T-helper 1 cell treated with Interleukin-12 subunit alpha and Interleukin-12 subunit beta and Interleukin-4 antibody, amounts not matched to agents 30 μg/mL and 1 μg/mL, for 36 hours (primary cell): ENCODE measurements around the gene P3R3URF.
A peak's percentile ranks its signal among the peaks of the same experiment; 100 is the strongest.

Source experiments
- H3K27ac Mint-ChIP-seq: one replicate; pipeline ENCODE4 v1.8.0; 2021; ENCODE audit warnings: mild to moderate bottlenecking, mixed read lengths
- H3K27me3 Mint-ChIP-seq: one replicate; pipeline ENCODE4 v1.8.0; 2021; ENCODE audit warnings: low read depth, mixed read lengths
- H3K36me3 Mint-ChIP-seq: one replicate; pipeline ENCODE4 v1.8.0; 2021; ENCODE audit warnings: low read depth, mixed read lengths
- H3K4me1 Mint-ChIP-seq: one replicate; pipeline ENCODE4 v1.8.0; 2021; ENCODE audit warnings: low read depth, mixed read lengths
- H3K4me3 Mint-ChIP-seq: one replicate; pipeline ENCODE4 v1.8.0; 2021; ENCODE audit warnings: mild to moderate bottlenecking, moderate library complexity, mixed read lengths
- H3K9me3 Mint-ChIP-seq: one replicate; pipeline ENCODE4 v1.8.0; 2021; ENCODE audit warnings: mixed read lengths

P3R3URF gene

GRCh38 chr1:46136711-46137110 lies 39.6 kb downstream of the P3R3URF start:
- no peaks in the 10 kb centered on the region for H3K9me3 Mint-ChIP-seq
- no peak overlapping the region for H3K27ac Mint-ChIP-seq
- peaks cover 50% of the 10 kb centered on the region for H3K27me3 Mint-ChIP-seq
- H3K4me1 Mint-ChIP-seq, result peaks cover 14% of the 10 kb centered on the region
- H3K36me3 Mint-ChIP-seq, result peaks cover 2% of the 10 kb centered on the region
- no peak overlapping the region for H3K4me3 Mint-ChIP-seq

GRCh38 chr1:46134660-46135331 lies 41.5 kb downstream of the P3R3URF start:
- Mint-ChIP-seq H3K4me1 (peaks cover 19% of the 10 kb centered on the region), H3K4me3 (no peak overlapping the region), H3K36me3 (peaks cover 2% of the 10 kb centered on the region), H3K9me3 (no peaks in the 10 kb centered on the region), H3K27ac (no peak overlapping the region), H3K27me3 (peaks cover 70% of the 10 kb centered on the region)

- Mint-ChIP-seq H3K9me3 (no peaks in the 10 kb centered on the region), H3K36me3 (peaks cover 2% of the 10 kb centered on the region), H3K27me3 (peaks cover 79% of the 10 kb centered on the region), H3K4me1 (peaks cover 19% of the 10 kb centered on the region), H3K27ac (no peak overlapping the region), H3K4me3 (peak overlapping the region; percentile 100)
These were observed 42.4 kb downstream of the P3R3URF start for GRCh38 chr1:46133781-46134350.

DNA sequence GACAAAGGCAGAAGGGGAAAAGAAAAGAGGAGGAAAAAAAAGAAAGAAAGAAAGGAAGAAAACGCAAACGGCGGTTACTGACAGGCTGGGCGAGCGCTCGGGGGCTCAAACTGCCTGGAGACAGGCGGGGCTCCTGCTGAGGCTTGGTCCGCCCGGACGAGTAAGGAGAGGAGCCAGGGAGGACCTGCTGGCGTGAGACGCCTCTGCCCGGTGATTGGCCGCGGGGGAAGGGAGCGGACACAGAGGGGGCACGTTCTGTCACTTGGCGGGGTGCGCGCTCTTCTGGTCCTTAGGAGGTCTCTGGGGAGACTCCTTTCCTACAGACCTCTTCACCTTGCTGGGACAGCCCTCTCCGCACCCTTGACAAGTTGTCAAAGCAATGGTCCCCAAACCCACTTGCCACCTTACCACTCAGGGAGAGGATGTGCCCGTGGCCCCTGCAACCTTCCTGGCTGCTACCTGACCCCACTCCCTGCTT lies 43.1 kb downstream of the P3R3URF start:
- Mint-ChIP-seq H3K4me3 (peak overlapping the region; percentile 100), H3K4me1 (peaks cover 19% of the 10 kb centered on the region), H3K27me3 (peaks cover 80% of the 10 kb centered on the region), H3K36me3 (peaks cover 2% of the 10 kb centered on the region), H3K27ac (peak overlapping the region; percentile 99), H3K9me3 (no peaks in the 10 kb centered on the region)

DNA sequence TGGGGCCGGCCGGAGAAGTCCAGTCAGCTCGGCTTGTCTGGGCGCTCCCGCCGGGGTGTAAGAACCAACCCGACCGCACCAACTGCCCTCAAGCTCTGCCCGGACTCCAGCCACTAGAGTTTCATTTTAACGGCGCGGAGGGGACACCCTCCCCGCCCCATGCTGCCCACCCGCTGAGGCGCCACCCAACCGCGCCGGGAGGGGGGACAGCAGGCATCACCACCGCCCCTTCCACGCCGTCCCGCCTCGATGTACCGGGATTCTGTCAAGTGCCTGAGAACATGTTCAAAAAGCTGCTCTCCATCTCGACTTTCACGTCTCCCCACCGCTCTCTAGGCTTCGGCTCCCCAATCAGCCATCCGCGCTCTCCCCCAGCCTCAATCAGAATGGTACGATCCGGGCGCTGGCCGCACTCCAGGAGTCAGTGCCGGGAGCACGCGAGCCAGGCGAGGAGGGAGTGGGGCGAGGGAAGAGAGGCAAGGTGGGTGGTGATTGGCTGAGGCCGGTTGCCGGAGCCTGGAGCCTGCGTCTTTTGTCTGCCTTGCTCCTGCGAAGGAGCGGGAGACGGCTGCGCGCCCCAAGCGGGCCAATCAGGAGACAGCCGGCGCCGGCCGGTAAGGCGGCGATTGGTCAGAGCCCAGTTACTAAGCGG lies 43.6 kb downstream of the P3R3URF start, which contains the start of gene PIK3R3:
Gene PIK3R3 (minus strand): TSS at position 101 of the 652 bp plus-strand sequence. CDS start 677 bp downstream, outside the sequence.
- peaks cover 85% of the 10 kb centered on the region for H3K27me3 Mint-ChIP-seq
- H3K27ac Mint-ChIP-seq, result peak within 1 kb of the TSS; percentile 99
- peaks cover 19% of the 10 kb centered on the region for H3K4me1 Mint-ChIP-seq
- H3K4me3 Mint-ChIP-seq, result peak within 1 kb of the TSS; percentile 100
- peaks cover 2% of the 10 kb centered on the region for H3K36me3 Mint-ChIP-seq
- H3K9me3 Mint-ChIP-seq, result no peaks in the 10 kb centered on the region

GRCh38 chr1:46131712-46132528 lies 44.4 kb downstream of the P3R3URF start:
- Mint-ChIP-seq H3K4me3 (peak overlapping the region; percentile 100), H3K36me3 (peaks cover 2% of the 10 kb centered on the region), H3K27me3 (peaks cover 81% of the 10 kb centered on the region), H3K4me1 (peaks cover 19% of the 10 kb centered on the region), H3K9me3 (no peaks in the 10 kb centered on the region), H3K27ac (peak overlapping the region; percentile 79)

GRCh38 chr1:46131093-46131492 lies 45.2 kb downstream of the P3R3URF start:
- Mint-ChIP-seq H3K4me1 (peaks cover 19% of the 10 kb centered on the region), H3K36me3 (peaks cover 2% of the 10 kb centered on the region), H3K9me3 (no peaks in the 10 kb centered on the region), H3K27ac (no peak overlapping the region), H3K27me3 (peaks cover 73% of the 10 kb centered on the region), H3K4me3 (peak overlapping the region; percentile 100)

- peaks cover 71% of the 10 kb centered on the region for H3K27me3 Mint-ChIP-seq
- H3K9me3 Mint-ChIP-seq, result no peaks in the 10 kb centered on the region
- H3K36me3 Mint-ChIP-seq, result peaks cover 2% of the 10 kb centered on the region
- H3K4me3 Mint-ChIP-seq, result no peak overlapping the region
- no peak overlapping the region for H3K27ac Mint-ChIP-seq
- H3K4me1 Mint-ChIP-seq, result peaks cover 19% of the 10 kb centered on the region
These were observed 45.7 kb downstream of the P3R3URF start for GRCh38 chr1:46130606-46131005.

- no peaks in the 10 kb centered on the region for H3K9me3 Mint-ChIP-seq
- peaks cover 2% of the 10 kb centered on the region for H3K36me3 Mint-ChIP-seq
- H3K27me3 Mint-ChIP-seq, result peaks cover 66% of the 10 kb centered on the region
- peaks cover 19% of the 10 kb centered on the region for H3K4me1 Mint-ChIP-seq
- no peak overlapping the region for H3K4me3 Mint-ChIP-seq
- H3K27ac Mint-ChIP-seq, result no peak overlapping the region
These were observed 46.2 kb downstream of the P3R3URF start for GRCh38 chr1:46130121-46130520.

DNA sequence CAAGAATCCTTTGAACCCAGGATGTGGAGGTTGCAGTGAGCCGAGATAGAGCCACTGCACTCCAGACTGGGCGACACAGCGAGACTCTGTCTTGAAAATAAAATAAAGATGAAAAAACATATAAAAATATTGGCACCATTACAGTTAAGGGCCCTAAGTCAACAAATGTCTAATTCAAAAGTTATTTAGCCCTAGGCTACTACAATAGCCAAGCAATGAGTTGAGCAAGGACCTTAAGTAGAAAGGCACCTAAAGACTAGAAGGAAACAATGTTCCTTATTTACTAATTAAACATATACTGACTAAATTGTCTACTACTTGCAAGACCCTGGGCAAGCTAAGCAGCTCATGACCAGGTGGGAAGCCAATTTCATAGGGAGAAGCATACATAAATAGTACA lies 47.9 kb downstream of the P3R3URF start:
- peaks cover 2% of the 10 kb centered on the region for H3K36me3 Mint-ChIP-seq
- H3K4me3 Mint-ChIP-seq, result no peak overlapping the region
- no peaks in the 10 kb centered on the region for H3K9me3 Mint-ChIP-seq
- no peak overlapping the region for H3K27ac Mint-ChIP-seq
- H3K27me3 Mint-ChIP-seq, result peaks cover 53% of the 10 kb centered on the region
- peaks cover 12% of the 10 kb centered on the region for H3K4me1 Mint-ChIP-seq
